ENCODE measurements around the gene ULK2. TPM values are rescaled to one million over a fixed set of nuclear protein-coding genes. Genes with fewer than 3 reads are reported as not detected.

ULK2 gene
- total RNA-seq, 2 donors from 2014 or later, result 20.5 to 23.8 TPM

DNA sequence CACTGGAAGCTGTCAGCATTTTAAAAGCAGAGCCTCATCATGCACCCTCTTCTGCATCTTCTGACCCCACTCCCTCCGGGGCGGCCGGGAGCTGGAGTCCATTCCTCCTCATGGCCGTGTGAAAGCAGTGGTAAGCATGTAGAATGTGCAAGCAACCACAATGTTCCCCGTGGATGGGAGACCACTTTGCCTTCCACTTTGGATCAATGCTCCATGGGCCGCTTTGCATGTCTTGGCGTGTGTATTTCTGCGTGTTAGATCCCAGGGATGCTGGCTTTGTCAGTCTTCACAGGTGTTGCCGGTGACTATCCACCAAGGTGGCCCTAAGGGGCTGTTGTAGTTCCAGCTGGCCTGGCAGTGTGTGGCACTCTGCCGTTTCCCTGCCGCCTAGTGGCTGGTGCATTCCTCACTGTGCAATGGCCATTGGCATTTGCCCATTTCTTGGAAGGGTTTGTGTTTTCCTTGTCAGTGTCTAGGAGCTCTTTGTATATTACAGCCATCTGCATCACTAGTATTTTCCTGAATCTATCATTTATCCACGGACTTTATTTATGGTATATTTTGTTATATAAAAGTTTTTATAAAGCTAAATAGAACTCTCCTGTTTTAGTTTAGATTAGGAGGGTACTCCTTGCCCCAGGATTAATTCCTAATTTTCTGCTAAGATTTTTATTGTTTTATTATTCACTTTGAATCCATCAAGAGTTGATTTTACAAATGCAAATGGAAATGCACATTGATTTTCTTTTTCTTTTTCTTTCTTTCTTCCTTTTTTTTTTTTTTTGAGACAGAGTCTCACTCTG lies 113.9 kb downstream of the ULK2 start:
- DNase-seq (ENCODE audit: low spot score), result no peak
- intact Hi-C loops (cut with DNase I), result loop anchor here in 1 of 2 donors (5.0 kb wide), 1 partner anchor 232 kb away; no protein-coding TSS in a partner anchor

DNA sequence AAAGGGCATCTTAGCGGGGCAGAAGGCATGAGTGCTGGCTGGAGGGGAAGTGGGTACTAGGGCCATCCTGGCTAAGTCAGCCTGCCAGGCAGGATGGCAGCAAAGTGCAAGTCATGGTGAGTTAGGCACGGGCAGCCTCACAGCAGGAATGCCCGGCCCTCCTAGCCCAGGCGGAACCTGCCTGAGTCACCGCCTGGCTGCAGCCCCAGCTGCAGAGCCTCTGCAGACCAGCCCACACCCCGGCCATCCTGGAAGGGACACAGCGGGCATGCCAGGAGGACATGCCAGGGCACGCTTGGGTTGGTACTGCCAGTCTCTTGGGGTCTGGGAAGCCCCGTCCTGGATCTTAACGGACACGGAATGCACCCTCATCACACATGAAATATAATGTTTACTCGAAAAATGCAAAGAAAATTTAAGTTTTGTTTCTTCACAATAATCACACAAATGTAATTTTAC lies 114.7 kb downstream of the ULK2 start:
- peak; percentile 87 for DNase-seq (ENCODE audit: low spot score)
- intact Hi-C loops (cut with DNase I), result loop anchor here in 1 of 2 donors (5.0 kb wide), 1 partner anchor 231 kb away; no protein-coding TSS in a partner anchor

DNA sequence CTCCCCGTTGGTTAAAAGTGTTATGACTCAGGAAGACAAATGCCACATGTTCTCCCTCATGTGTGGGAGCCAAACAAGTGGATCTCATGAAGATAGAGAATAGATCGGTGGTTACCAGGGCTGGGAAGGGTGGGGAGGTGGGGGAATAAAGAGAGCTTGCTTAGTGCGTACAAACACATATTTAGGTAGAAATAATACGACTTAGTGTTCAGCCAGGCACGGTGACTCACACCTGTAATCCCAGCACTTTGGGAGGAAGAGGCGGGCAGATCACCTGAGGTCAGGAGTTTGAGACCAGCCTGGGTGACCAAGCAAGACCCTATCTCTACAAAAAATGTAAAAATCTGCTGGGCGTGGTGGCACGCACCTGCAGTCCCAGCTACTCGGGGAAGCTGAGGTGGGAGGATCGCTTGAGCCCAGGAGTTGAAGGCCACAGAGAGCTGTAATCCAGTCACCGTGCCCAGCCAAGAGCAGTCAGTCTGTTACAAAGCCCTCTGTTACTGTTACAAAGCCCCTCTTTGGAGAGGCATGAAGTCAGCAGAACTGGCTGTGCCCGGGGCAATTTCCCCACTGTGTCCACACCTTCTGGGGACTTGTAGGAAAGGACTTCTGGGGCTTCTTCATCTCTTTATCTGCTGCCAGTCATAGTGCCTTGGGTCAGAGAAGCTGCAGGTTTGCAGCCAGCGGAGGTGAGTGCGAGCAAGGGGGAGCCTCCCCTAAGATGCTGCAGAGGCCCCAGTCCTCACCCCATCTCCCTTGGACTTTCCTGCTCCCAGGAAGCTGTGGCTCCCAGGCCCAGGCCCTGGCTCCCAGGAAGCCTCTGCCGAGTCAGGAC lies 115.3 kb downstream of the ULK2 start:
- DNase-seq (ENCODE audit: low spot score), result peak; percentile 58
- intact Hi-C loops (cut with DNase I), result loop anchor here in 1 of 2 donors (5.0 kb wide), 1 partner anchor 230 kb away; no protein-coding TSS in a partner anchor

DNA sequence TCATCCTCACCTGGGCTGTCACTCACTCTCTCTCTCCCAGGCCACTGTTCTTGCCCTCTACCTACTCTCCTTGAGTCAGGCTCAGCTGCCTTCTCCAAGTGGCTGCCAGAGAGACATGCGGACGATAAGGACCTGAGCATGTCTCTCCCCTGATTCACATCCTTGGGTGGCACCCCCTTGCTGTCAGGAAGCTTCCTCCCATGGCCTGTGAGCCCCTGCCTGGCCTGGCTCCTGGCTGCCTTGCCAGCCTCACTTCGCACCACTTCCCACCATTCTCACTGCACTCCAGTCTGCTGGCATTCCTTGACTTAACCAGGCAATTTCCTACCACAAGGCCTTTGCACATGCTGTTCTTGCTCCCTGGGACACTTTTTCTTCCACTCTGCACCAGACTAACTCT lies 116.9 kb downstream of the ULK2 start:
- intact Hi-C loops (cut with DNase I), result loop anchor here in 1 of 2 donors (5.0 kb wide), 1 partner anchor 229 kb away; no protein-coding TSS in a partner anchor
- peak; percentile 52 for DNase-seq (ENCODE audit: low spot score)

DNA sequence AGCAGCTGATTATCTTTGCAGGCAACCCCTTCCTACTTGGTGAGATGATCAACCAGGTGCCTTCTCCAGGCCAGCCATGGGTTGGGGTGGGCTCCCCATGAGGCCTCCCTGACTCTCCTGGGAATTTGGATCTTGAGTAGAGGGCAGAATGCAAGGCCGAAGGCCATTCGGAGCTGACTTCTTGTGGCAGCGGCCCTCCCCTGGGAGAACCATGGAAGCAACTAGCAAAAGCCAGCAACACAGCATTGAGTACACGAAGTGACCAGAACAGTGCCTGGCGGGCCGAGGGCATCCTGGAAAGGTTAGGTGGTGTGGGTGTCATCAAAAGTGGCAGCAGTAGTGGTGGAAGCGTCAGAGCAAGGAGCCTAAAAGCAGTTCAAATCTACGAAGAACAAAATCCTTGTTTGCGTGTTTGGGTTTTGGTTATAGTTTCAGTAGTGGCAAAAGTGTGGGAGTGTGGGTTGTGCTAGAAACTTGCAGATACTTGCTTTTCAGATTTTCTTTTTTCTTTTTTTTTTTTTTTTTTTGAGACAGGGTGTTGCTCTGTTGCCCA lies 117.6 kb downstream of the ULK2 start:
- intact Hi-C loops (cut with DNase I), result loop anchor here in 1 of 2 donors (5.0 kb wide), 1 partner anchor 228 kb away; no protein-coding TSS in a partner anchor
- peak; percentile 37 for DNase-seq (ENCODE audit: low spot score)

DNA sequence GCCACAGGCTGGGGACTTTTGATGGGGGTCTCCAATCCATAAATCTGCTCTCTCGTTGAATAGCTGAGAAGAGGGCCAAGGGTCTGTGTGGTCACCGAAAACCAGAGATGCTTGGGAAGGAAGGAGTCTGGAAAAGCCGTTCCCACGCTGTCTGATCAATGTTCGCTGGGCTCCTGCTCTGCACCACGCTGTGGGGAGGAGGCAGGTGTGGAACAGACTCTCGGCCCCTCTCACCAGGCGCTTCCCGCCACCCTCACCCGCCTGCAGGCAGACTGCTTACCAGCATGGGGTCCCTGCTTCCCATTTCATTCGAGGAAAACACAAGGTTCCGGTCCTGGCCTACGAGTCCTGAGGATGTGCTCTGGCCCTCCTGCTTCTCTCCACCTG lies 118.9 kb downstream of the ULK2 start:
- no peak for DNase-seq (ENCODE audit: low spot score)
- intact Hi-C loops (cut with DNase I), result no loop called here

DNA sequence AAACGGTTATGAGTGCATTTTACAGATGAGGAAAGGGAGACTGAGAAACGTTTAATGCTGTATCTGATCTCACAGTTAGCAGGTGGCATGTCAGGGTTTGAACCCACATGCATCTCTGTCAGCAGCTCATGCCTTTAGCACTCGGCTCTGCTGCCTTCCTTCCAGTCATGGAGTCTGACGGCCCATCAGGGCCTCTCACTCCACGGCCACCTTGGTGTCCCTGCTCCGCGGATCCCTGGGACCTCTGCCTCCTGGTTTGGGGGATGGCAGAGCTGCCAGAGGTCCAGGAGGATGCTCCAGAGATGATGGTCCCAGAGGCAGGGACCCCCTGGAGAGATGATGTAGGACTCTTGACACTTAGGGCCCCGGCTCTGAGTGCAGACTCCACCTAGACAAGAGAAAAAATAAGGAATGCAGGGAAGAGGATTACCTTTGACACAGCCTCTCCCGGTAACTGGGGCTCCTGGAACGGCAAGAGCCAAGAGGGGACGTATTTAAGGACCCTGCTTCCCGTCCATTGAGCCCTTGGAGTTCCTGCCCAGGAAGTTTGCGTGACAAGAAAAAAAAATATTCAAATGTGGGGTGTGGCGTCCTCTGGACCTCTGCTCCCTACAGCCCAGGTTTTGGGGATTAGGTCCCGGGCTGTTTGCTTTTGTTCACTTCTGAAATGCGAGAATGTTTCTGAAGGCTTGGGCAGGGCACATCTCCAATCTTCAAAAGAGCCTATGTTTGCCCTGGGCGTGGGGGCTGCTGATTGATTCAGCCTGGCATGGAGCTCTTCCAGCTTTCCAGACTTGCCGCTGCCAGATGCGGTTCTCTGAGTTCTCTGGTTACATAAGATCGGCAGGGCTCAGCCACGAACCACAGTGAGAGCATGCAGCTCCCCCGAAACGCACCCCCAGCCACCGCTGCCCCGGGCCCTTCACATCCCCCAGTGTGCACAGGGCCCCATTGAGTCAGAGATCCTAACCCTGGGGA lies 119.6 kb downstream of the ULK2 start, which contains the start of gene ALDH3A1:
Gene ALDH3A1, minus strand, starts transcription at position 470 of the 978 bp plus-strand sequence. CDS start 3,169 bp downstream, outside the sequence.
- DNase-seq (ENCODE audit: low spot score), result no peak

DNA sequence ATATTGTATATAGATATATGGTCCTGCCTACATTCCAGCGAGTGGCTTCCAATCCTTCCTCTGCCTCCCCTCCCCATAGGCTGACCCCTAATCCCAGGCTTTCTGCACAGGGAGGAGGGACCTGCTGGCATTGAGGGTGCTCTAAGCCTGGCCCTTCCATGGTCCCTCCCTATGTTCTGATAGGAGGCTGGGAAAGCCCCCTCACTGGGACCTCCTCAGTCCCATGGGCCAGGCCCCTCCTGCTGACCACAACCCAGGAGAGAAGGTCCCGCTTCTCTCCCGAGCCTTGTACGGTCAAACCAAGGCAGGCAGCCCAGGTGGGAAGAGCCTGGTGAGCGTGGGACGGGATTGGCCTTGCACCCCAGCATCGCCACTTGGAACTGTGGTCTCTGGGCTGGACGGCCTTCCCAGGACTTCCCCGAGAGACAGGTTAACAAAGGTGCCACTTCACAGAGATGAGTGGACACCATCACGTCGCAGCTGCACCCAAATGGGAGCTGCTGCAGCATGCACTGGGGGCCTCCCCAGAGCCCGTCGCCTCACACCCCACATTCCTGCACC lies 120.5 kb downstream of the ULK2 start:
- intact Hi-C loops (cut with DNase I), result no loop called here
- no peak for DNase-seq (ENCODE audit: low spot score)

More for the DNA sequence above, 119.6 kb downstream of the ULK2 start, which contains the start of gene ALDH3A1:
- intact Hi-C loops (cut with DNase I), result no loop called here

DNA sequence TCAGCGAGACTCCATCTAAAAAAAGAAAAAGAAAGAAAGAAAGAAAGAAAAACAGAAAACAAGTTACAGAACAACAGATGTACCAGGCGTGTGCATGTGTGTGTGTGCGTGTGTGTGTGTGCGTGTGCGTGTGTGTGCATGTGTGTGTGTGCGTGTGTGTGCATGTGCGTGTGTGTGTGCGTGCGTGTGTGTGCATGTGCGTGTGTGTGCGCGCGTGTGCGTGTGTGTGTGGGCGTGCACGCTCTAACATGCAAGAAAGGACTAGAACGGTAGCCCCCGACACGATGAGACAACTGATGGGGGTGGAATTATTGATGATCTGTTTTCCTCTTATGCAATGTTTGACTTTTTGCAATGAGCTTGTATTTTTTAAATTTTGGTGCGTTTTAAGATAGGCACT lies 121.2 kb downstream of the ULK2 start:
- intact Hi-C loops (cut with DNase I), result no loop called here
- DNase-seq (ENCODE audit: low spot score), result no peak

DNA sequence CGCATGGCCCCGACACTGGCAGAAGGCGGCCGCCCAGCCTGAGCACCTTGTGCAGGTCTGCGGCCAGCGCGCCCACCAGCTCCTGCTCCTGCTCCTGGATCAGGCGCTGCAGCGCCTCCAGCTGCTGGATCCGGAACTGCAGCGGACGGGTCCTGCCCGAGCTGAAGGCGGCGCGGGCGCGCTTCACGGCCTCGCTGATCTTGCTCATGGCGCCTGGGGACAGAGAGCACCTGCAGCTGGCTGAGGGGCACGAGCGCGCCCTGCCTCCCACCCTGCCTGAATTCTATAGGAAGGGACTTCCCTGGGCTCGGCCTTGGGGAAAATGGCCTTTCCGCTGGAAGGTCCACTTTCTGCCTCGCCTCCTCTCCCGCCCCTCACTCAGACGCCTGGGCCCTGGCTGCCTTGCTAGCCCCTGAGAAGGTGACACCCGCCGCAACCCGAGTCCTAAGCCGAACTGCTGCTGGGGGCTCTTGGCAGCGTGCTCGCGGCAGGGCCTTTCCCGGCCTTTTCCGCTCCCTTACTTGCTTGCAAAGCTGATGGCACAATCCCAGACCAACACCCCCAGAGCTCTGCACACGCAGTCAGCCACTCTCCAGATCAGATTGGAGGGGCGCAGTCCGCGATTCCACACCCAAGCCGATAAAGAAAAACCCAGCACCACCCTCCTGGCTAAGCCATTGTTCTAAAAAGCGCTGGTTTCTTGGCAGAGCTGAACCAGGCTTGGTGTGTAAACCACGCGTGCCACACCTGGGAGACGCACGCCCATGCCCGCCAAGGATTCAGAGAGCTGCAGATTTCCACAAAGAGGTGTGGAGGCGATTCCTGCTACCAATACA lies 122.6 kb downstream of the ULK2 start:
- DNase-seq (ENCODE audit: low spot score), result peak; percentile 97
- intact Hi-C loops (cut with DNase I), result no loop called here

DNA sequence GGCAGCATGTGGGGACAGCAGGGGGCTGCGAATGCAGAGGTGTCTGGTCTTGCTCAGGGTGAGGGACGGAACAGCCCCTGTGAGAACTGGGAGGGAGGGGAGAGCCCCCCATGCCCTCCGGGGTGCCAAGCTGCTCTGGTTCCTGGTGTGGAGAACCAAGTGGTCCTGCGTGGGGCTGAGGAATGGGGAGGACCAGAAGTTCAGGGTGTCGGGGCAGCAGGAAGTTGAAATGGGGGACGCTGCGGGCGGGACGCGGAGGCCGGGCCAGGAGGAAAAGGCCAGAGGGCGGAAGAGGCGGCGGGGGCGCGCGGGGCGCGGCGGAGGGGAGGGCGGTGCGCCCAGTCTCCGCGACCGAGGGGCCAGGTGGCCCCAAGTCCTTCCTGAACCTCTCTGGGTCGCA lies 123.2 kb downstream of the ULK2 start:
- intact Hi-C loops (cut with DNase I), result no loop called here
- no peak for DNase-seq (ENCODE audit: low spot score)

DNA sequence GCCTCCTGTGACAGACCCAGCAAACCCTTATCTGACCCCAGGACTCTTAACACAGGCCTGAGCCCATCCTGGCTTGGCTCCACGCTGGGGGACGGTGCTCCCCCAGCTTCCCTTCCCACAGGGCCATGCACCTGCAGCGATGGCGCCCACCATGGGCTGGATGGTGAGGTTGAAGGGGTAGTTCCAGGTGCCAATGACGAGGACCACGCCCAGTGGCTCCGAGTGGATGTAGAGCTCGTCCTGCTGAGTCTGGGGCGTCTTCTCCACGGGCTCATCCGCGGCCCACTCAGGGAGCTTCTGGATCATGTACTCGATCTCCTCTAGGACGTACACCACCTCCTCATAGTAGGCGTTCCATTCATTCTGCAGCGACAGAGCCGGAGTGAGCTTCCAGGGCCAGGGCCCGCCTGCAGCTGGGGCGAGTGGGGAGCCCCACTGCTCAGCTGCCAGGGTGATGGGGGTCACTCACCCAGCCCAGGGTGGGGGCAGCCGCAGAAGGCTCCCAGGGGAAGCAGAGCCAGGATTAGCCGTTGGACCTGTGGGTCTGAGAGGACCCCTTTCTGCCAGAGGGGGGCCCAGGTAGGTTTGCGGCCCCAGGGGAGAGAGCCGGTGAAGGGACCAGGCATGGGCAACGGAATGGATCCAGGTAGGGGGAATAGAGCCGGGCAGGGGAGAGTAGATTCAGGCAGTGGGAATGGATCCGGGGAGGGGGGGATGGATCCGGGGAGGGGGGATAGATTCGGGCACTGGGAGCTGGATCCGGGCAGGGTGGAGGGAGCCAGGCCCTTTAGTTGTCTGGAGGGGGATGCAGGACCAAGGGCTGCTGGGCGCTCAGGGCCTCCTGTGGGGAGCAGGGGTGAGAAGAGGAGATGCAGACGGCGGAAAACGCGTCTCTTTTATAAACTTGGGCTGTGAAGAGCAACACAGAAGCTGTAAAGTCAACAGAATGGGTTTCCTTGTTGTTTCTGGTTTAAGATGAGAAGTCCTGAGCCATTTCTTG lies 124.3 kb downstream of the ULK2 start:
- no peak for DNase-seq (ENCODE audit: low spot score)
- intact Hi-C loops (cut with DNase I), result no loop called here

DNA sequence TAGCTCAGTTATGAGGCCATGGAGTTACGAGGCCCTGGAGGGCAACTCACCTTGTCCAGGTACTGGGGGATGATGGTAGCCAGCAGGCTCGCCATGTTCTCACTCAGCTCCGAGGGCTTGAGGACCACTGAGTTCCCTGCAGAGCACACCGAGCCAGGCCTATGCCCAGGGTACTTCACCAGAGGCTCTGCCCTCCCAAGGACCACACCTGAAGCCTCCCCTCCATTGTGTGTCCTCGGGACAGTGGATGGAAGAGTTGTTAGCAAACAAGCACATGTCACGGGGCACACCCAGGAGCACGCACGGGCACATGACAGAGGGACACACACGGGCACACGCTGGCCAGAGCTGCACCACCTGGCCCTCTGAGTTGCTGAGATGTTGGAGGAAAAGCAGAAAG lies 125.2 kb downstream of the ULK2 start:
- intact Hi-C loops (cut with DNase I), result no loop called here
- no peak for DNase-seq (ENCODE audit: low spot score)

DNA sequence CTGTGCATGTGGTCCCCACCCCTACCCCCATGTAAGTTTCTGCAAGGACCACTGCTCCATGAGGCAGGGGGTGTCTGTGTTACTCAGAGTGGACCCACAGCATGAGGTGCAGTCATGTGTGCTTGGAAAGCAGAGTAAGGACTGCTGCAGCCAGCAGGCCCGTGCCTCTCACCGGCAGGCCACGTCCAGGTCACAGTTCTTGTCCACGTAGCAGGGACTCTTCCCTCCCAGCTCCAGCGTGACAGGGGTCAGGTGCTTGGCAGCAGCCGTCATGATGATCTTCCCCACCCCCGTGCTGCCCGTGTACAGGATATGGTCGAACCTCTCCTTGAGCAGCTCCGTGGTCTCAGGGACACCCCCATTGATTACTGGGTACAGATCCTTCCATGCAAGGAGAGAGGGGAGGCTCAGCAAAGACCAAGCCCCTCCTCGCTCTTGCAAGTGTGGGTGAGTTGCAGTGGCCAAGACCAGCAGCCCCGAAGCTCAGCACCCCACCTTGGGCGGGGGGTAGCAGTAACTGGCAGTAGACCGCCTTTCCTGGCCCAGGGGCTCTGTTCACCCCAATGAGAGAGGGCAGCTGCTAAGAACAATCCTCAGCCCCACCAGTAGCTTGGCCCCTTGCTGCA lies 125.8 kb downstream of the ULK2 start:
- DNase-seq (ENCODE audit: low spot score), result no peak
- intact Hi-C loops (cut with DNase I), result no loop called here

DNA sequence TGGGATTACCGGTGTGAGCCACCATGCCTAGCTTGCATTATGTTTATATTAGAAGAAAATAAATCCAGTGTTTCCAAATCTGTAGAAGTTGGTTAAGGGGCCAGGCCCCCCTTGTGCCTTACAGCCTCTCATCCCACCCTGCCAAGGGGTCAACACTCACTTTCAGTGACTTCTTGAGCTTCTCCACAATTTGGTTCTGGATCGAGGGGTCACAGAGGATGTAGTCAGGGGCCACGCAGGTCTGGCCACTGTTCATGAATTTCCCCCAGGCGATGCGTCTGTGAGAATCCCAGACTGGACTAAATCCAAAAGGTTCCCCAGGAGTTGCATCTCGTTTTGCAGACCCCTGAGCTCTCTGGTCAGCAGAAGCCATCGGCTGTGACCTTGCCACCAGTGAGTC lies 126.8 kb downstream of the ULK2 start:
- no peak for DNase-seq (ENCODE audit: low spot score)
- intact Hi-C loops (cut with DNase I), result no loop called here
